Superior temporal gyrus (tissue), 1 donor: ENCODE measurements around the gene RHOC.

Source experiments
- DNase-seq: peaks from one replicate; pipeline ENCODE4 v3.0.0-alpha.2; 2016; ENCODE audit errors: extremely low spot score

RHOC gene

DNA sequence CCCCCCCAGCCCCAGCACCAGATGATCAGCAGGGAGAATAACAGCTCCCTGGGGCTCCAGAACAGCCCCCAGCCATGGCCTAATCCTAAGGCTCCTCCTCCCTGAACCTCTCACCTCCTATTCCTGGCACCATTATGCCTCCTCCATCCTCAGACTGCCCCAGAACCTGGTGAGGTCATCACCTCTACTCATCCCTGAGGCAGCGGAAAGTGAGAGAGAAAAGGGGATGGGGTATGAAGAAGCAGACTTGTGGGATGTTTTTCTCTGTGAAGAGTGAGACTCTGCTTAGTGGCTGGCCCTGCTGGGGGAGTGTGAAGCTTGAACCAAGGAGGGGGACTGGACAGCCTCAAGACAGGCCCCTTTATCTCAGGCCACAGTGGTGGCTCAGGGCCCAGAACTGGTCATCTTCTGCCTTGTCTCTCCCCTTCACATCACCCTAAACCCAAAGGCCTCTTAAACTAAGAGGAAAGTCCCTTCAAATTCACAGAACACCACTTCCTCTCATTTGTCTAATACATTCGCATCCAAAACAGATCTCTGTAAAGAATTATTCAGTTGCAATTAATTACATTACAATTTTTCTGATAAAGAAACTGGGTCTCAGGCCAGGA, 10.4 kb upstream of the RHOC start:
- no peak for DNase-seq

DNA sequence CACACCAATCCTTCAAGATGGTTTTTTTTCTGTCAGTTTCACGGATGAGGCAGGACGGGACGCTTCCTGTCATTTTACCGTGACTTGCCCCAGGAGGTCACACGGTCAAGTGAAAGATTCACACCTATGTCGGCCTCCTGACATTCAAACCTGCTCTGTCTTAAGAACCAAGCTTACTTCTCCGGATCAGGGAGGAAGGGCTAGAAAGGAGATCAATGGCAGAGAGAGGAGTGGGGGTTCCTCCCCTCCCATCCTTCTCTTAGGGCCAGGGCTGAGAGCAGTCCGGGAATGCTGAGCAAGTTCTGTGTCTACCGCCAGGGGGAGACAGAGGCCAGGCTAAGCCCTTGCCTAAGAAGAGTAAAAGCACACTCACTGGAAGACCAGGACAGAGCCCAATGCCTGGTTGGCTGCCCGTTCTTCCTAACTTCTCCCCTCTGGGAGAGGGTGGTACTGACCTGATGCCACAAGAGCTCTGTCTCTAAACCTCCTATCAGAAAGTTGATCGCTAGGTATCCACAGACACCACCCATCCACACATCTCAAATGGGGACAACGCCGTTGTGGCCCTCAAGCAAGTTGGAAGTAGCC, 9.3 kb upstream of the RHOC start:
- DNase-seq, result peak; percentile 98

DNA sequence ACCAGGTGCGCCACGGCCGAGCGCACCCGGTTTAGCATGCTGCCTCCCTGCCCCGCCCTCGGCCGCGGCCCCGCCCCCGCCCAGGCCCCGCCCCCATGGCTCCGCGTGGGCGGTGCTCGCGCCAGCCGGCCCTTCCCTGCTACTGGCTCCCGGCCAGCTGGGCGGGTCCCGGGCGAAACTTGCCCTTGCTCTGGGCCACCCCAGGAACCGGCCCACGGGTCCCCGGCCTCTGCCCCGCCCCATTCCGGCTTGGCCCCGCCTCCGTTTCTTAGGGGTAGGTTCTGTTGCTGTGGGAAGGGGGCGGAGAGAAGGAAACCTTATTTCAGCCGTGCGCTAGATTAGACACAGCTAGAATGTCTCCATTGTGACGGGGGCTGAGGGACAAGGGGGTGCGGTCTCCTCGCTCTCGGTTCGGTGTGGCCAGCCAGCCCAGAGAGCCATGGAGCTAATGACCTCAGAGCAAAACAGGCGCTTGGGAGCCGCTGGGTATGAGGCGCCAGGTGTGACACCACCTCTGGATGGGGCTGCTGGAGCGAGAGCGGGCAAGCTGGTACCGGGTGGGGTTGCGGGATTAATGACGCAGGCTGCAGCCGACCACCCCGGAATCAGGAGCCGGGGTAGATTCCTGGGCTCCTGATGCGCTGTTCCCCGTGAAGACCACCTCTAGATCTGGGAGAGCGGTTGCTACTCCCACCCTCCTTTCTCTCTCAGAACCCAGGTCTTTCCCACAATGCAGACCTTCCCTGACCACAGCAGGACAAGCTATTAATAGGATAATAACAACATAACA, 8.5 kb upstream of the RHOC start, which contains the start of gene PPM1J:
Gene PPM1J (minus strand): TSS at position 69 of the 790 bp plus-strand sequence. CDS start 31 bp downstream, at position 38.
- peak; percentile 64 for DNase-seq

DNA sequence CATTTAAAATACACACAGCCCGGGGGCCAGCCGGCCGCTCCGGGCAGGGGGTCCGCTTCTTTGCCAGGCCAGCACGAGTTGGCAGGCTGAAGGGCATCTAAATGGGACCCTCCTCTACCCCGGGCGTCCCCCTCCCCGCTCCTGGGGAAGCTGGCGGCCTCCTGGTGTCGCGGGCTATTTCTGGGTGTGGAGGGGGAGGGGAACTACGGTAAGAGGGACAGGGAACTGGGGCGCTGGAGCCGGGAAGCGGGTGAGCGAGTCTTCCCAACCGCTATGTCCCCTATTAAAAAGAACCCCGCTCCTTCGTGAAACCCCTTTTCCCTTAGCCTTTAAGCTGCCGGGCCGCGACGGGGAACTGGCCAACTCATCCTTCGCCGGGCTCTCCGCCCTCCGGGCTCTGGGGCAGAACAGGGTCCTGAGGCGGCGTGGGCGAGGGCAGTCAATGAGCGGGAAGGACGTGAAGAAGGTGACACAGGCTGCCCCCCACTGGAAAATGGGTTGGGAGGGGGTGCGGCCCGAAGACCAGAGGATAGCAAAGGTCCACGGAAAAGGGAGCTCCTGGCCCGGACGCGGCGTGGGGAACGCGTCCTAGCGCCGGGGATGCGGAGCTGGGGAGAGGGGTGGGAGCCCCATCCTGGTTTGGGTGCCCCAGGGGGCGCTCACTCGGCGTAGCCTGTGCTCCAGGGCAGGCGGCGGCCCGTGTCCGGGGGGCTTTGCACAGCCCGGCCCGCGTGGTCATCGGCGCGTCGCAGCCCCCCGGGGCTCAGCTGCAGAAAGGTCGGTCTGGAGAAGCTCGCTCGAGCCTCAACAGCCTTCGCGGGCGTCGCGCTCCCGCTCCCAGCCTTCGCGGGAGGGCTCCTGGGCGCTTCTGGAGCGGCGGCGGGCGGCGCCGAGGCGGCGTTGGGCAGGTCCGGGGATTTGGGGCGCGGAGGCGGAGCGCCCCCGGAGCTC, 7.7 kb upstream of the RHOC start:
- no peak for DNase-seq

DNA sequence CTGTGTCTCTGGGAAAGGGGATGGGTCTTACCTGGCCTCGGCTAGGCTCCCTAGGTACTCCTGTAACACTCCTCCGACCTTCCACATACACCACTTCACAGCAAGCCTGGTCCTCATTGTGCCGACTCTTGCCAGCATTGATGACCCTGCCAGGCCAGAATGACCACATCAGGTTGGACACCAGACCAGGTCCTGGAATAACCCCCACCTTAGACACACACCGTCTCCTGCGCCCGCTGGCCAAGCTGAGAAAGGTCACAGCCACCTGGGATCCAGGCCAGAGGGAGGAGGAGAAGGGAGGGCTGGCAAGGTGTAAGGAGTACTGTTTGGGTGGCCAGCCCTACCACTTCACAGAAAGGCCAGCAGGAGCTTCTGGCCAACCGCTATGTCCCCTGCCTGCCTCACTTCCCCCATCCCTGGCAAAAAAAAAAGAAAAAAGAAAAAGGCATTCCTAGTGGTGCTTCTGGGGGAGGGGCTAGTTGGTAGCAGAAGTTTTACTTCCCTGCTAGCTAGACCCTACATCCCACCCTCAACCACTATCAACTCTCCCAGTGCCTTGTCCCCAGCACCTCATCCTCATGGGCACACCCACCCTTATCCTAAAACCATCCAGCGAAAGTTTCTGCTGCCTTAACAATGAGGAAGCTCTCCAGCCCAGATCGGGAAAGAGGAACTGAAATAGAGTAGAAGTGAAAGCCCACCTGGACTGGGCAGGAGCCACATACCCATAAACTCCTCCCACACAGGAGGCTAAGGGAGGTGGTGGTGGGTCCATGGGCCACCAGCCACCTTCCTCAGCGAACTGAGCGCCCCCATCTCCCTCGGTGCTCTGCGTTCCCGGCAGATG, 6.8 kb upstream of the RHOC start:
- DNase-seq, result no peak

DNA sequence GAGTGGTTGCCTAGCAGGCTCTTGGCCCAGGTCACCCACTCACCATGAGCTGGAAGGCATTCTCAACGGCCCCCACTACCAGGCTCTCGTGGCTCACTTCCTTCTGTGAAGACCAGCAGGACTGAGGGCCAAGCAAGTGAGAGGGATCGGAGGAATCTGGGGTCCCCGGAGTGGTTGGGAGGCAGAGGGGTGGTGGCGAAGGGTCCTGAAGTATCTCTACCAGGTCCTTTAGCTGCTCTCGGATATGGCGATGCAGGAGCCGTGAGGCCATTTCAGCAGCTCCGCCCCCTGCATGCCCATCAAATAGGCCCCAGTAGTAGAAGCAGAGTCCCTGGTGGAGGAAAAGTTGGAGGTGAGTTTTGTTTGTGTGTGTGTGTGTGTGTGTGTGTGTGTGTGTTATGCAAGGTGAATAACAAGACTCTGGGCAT, 5.8 kb upstream of the RHOC start:
- DNase-seq, result no peak

DNA sequence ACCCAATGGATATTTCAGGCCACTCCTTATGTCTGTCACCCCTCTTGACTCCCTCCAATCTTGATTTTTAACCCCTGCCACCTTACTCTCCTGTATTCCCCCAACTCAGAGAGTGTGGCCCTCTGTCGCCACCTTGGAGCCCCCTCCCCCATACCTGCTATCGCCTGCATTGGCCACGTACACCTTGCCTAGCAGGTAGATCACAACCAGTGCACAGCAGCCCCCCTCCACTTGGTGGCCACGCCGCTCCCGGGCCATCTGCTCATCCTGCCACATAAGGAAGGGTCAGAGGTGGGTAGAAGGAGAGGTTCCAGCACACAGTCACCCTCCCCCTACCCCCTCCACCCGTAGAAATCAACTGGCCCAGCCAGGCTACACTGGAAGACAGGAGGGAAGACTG, 5.3 kb upstream of the RHOC start:
- DNase-seq, result no peak

DNA sequence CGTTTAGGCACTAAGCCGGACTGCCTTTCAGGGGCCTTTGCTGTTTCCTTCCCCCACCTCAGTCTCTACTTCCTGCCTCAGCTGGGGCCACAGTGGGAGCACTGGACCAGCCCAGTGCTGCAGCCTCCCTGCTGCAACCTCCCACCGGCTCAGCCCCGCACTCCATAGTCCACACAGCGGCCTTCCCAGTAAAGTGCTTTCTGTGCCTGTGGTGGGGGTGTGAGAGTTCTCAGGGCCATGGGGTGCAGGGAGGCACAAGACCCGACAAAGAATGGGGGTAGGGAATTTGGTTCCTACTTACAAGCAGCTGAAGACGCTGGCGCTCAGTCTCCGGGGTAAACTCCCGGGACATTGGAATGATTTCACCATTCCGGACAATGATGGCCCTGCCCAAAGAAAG, 4.7 kb upstream of the RHOC start:
- no peak for DNase-seq

DNA sequence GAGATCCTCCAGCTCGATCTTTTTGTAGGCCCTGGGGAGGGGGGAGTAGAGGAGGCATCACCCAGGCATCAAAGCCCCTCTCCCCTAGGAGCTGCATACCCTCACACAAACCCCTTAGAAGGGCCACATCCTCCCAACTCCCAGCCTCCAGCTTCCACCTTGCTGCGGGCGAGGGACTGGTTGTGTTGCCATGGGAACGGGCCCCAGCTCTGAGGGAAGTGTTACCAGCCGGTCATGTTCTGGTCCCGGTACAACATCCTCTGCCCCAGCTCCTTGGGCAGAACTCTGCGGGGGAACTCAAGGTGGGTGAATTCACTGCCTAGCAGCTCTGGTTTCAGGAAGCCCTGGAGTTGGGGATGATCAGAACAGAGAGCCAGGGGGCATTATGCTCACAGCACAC, 4.1 kb upstream of the RHOC start:
- no peak for DNase-seq

DNA sequence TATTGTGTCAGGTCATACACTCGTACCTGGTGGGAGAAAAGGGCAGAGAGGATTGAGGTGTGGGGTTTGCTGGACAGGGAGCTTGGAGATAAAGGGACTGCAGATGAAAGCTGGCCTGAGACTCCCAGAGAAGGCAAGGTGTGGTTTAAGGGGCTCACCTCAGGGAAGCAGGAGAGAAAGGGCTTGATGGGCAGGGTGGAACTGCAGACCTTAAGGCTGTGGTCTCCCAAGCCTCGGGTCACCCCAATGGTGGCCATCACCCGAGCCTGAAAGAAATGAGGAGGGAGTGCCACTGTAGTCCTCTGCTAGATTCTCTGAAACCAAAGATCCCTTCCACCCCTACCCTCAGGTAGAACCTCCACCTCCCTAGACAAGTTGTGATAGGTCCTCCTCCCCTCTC, 3.7 kb upstream of the RHOC start:
- DNase-seq, result no peak

DNA sequence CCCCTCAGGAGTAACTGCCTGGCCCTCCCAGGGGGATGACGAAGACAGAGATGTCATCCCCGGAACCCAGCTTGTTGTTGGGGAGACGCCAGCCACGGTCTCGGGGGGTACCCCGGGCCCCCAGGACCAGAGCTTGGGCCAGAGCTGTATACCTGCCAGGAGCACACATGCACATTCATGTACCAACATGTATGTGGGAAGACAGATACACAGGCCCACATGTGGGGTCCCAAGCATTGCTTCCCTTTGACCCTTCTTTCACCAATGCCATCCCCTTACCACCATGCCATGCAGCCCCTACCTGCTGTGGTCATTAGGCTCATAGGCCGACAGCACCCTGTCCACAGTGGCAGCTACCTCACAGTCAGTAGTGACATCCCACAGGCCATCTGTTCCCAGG, 3.2 kb upstream of the RHOC start:
- DNase-seq, result no peak

DNA sequence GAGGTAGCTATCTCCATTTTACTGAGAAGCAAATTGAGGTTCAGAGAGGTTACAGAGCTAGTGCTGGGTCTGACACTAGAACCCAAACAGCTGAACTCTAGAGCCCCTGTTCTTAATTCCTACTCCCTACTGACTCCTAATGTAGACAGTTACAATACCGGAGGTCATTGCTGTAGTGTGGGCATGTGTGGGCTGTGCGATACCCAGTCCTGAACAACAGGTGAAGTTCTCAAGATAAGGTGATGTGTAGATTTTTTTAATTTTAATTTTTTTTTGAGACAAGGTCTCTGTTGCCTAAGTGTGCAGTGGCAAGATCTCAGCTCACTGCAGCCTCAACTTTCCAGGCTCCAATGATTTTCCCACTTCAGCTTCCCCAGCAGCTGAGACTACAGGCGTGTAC, 1.6 kb upstream of the RHOC start:
- DNase-seq, result no peak

DNA sequence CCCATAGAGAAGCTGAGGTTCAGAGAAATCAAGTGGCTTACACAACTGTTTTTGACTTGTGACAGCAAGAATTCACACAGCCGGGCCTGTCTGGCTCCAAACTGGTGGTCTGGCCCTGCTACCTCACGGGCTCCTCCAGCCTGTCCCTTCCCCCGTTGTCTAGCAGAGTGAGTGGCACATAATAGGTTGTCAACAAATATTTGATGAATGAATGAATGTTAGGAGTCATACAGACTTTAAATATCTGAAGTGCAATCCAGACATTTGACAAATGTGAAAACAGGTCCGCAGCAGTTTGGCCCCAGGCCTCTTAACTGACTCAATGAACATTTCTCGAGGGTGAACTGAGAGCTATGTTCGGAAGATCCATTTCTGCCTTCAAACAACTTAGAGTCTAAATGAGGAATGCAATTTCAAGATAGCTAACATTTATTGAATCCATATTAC, 1.1 kb upstream of the RHOC start:
- DNase-seq, result no peak

DNA sequence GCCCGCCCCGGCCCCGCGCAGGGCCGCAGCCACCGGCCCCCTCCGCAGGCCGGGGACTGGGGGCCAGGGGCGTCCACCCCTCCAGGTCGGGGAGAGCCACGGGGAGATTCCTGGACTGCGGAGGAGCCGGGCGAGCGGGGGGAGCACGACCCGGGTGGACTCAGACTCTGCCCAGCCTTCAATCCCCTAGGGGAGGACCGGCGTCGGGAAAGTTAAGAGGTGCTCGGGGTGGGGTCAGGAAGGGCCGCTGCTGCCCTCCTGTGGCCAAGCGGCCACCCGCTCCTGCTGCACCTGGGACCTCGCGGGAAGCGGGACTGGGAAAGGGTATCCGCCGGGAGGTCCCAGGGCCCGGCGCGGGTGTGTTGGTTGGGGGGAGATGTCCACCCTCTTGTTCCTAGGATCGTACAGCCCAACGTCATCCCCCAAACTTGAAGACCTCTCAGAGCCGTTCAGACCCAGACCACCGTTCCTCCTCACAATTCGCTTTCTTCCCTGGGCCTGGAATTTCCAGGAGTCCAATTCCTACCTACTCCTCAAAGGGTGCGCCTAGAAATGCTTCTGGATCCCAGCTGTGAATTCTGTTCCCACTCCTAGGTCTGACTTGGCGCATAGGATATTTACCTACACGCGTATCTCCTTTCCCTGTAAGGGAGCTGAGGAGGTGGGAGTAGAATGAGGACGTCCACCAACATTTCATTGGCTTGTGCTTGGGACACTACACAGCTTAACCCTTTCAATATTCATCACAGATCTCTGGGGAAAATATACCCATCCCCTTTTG, 484 bp upstream of the RHOC start:
- DNase-seq, result peak; percentile 74

DNA sequence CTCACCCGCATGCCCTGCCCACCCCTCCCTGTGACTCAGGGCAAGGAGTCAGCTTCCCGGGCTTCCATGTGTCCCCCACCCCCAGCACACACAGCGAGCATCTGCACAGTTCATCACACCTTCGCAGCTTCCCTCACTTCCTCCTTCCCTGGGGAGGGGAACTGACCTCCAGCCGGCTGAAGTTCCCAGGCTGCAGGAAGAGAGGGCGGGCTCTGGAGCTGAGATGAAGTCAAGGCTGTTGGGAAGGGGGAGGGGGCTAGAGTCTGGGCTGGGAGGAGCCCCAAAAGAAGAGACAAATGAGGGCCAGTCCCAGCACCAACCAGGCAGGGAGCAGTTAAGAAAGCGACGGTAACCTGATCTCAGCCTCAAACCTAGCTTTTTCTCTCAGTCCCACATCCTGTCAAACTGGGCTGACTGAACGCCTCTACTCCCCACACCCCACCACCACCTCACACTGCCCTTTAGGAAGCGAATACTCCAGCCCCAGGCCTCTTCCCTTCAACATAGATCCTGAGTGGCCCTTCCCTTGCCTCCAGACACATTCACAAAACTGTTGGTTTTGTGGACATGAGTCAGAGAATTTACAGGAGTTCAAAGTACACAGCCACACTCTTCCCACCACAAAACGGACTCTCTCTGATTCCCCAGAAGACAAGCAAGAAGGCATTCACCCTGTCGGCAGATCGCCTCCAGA, 1.8 kb downstream of the RHOC start:
- DNase-seq, result peak; percentile 19

DNA sequence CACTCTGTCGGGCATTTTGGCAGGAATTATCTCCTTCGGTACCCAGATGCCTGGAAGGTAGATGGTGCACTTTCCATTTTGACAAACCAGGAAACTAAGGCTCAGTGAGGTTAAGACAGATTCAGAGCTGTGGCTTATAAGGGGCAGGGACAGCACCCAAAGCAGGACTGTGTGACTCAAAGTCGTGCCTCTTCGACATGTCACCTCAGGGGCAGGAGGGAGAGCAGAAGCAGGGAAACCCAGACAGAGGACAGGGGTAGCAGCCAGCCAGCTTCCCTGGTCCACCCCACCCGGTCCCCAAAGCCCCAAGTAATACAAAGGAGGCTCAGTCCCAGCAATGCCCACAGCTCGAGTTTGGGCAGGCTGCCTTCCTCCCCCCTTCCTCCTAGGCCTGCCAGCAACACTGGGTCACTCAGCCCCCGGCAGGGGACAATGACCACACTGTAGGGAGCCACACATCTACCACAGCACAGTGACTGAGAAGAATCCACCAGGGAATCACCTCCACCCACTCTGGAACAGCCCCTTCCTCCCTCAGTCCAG, 2.5 kb downstream of the RHOC start:
- DNase-seq, result peak; percentile 86

DNA sequence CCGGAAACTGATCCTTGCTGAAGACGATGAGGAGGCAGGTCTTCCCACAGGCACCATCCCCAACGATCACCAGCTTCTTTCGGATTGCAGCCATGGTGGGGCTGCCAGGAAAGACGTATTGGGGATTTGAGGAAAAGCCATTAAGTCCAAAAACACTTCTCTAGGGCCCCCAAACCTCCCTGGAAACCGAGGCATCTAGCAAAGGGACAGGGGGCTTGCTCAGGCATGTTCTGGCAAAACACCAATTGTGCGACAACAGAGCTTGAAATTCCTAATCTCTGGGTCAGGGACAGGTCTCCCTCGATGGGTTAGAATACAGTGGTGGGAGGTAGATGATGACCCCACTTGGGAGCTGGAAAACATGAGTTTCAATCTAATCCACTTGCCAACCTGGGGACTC, 3.2 kb downstream of the RHOC start:
- no peak for DNase-seq

DNA sequence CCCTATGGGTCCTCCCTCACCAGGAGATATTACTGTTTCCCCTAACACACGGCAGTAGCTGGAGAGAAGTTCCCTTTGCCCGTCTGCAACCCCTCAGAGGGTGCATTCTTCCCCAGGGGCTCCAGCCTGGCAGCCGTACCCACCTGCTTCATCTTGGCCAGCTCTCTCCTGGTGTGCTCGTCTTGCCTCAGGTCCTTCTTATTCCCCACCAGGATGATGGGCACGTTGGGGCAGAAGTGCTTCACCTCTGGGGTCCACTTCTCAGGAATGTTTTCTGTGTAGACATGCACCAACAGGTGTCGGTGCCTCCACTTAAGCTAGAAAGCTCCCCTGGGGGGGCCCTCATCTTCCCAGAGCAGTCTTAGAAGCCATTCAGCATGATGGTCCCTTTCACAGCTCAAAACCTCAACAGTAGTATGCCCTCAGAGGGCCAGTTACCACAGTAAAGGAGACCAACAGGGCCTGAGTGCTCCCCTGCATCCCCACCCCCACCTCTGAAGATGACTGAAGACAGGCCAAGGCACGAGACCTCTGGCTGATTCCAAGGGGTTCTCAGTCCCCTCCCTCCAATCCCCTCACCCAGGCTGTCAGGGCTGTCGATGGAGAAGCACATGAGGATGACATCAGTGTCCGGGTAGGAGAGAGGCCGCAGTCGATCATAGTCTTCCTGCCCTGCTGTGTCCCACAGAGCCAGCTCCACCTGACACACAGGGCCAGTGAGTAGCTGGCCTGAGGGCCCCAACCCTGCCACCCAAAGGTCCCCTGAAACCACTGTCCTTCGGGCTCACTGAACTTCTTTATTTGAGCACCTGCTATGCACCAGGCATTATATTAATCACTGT, 4.3 kb downstream of the RHOC start:
- DNase-seq, result no peak
